ENCODE results near the gene HEXD. TPM values are rescaled to one million over a fixed set of nuclear protein-coding genes. Genes with fewer than 3 reads are reported as not detected.

Gene HEXD
- total RNA-seq, 1 donor from 2014 or later, result 14.3 TPM

GRCh38 chr17:82477934-82478333 lies 59.8 kb downstream of the HEXD start:
- no peak for FAIRE-seq
- no peak for DNase-seq (ENCODE audit: low spot score in 2 of 2)

GRCh38 chr17:82479602-82480001 lies 61.5 kb downstream of the HEXD start:
- DNase-seq (ENCODE audit: low spot score in 2 of 2), result no peak
- FAIRE-seq, result no peak

- DNase-seq (ENCODE audit: low spot score in 2 of 2), result no peak
- FAIRE-seq, result no peak
These were observed 62.2 kb downstream of the HEXD start for GRCh38 chr17:82480318-82480717.

- no peak for DNase-seq (ENCODE audit: low spot score in 2 of 2)
- no peak for FAIRE-seq
These were observed 65.1 kb downstream of the HEXD start for GRCh38 chr17:82483204-82483660.

- FAIRE-seq (no peak), DNase-seq (ENCODE audit: low spot score in 2 of 2) (no peak)
These were observed 65.7 kb downstream of the HEXD start for GRCh38 chr17:82483836-82484235.

GRCh38 chr17:82486231-82487094 lies 68.3 kb downstream of the HEXD start:
- FAIRE-seq (no peak), DNase-seq (ENCODE audit: low spot score in 2 of 2) (no peak)

- no peak for FAIRE-seq
- DNase-seq (ENCODE audit: low spot score in 2 of 2), result no peak
These were observed 69.8 kb downstream of the HEXD start for GRCh38 chr17:82487910-82488309.

- DNase-seq (ENCODE audit: low spot score in 2 of 2), result no peak
- FAIRE-seq, result no peak
These were observed 71.0 kb downstream of the HEXD start for GRCh38 chr17:82489117-82489516.

GRCh38 chr17:82489851-82490511 lies 71.8 kb downstream of the HEXD start:
- no peak for DNase-seq (ENCODE audit: low spot score in 2 of 2)
- no peak for FAIRE-seq

- FAIRE-seq, result no peak
- no peak for DNase-seq (ENCODE audit: low spot score in 2 of 2)
These were observed 72.5 kb downstream of the HEXD start for GRCh38 chr17:82490512-82491195.

- FAIRE-seq, result no peak
- no peak for DNase-seq (ENCODE audit: low spot score in 2 of 2)
These were observed 73.0 kb downstream of the HEXD start for GRCh38 chr17:82491196-82491530.

- FAIRE-seq (no peak), DNase-seq (ENCODE audit: low spot score in 2 of 2) (no peak)
These were observed 73.4 kb downstream of the HEXD start for GRCh38 chr17:82491533-82491932.

Small RNA genes within 50 kb of the gene (small RNA-seq; reads per million reads assigned to genes)
- gene RF00019, result not detected

Other genes starting within 250 kb of the HEXD start
- 17.1 TPM for gene CCDC57, start 205.5 kb upstream of the HEXD start, total RNA-seq
- 2.0 TPM for gene SLC16A3, start 189.3 kb upstream of the HEXD start, total RNA-seq
- 22.8 TPM for gene CSNK1D, start 144.6 kb upstream of the HEXD start, total RNA-seq
- not detected for gene CD7, start 100.7 kb upstream of the HEXD start, total RNA-seq
- gene SECTM1, start 84.6 kb upstream of the HEXD start, total RNA-seq, result 4.9 TPM
- not detected for gene TEX19, start 59.1 kb upstream of the HEXD start, total RNA-seq
- not detected for gene UTS2R, start 46.6 kb upstream of the HEXD start, total RNA-seq
- 15.9 TPM for gene OGFOD3, start 239 bp downstream of the HEXD start, total RNA-seq
- gene CYBC1, start 32.4 kb downstream of the HEXD start, total RNA-seq, result 19.2 TPM
- 42.8 TPM for gene NARF, start 40.4 kb downstream of the HEXD start, total RNA-seq
- gene FOXK2, start 101.4 kb downstream of the HEXD start, total RNA-seq, result 40.8 TPM
- 45.2 TPM for gene WDR45B, start 230.1 kb downstream of the HEXD start, total RNA-seq